Stromal cell of bone marrow (primary cell): ENCODE measurements around the gene ACTL7B.
"Not testable (repeated sequence)": the region's sequence is repeated elsewhere in the genome, so short reads cannot be mapped to it uniquely, and the experiment has no call there.

ENCODE experiments used
- DNase-seq: peaks from one replicate; pipeline ENCODE4 v3.0.0-alpha.2; 2012; ENCODE audit warnings: low read depth

ACTL7B gene

GRCh38 chr9:108842610-108843295 is 13.0 kb downstream of the ACTL7B start:
- DNase-seq, result no peak

DNA sequence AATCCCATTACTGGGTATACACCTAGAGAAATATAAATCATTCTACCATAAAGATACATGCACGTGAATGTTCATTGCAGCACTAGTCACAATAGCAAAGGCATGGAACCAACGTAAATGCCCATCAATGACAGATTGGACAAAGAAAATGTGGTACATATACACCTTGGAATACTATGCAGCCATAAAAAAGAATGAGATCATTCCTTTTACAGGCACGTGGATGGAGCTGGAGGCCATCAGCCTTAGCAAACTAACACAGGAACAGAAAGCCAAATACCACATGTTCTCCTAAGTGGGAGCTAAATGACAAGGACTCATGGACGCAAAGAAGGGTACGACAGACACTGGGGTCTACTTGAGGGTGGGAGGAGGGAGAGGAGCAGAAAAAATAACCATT is 16.2 kb downstream of the ACTL7B start:
- DNase-seq, result not testable (repeated sequence)

- DNase-seq, result no peak
Measured at GRCh38 chr9:108838017-108838416, 17.8 kb downstream of the ACTL7B start.

DNA sequence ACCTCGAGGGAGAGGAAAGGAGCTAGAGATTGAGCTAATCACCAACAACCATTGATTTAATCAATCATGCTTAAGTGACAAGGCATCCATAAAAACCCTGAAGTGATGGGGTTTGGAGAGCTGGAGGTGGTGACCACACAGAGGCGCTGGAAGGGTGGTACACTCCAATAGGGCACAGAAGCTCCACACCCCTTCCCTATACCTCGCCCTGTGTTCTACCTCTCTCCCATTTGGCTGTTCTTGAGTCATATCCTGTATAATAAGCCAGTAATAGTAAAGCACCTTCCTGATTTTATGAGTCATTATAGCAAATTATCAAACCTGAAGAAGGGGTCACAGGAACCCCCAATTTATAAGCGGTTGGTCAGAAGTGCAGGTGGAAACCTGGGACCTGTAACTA is 18.3 kb downstream of the ACTL7B start:
- no peak for DNase-seq

GRCh38 chr9:108836781-108837180 is 19.0 kb downstream of the ACTL7B start:
- DNase-seq, result no peak

- no peak for DNase-seq
Measured at GRCh38 chr9:108836319-108836718, 19.5 kb downstream of the ACTL7B start.

DNA sequence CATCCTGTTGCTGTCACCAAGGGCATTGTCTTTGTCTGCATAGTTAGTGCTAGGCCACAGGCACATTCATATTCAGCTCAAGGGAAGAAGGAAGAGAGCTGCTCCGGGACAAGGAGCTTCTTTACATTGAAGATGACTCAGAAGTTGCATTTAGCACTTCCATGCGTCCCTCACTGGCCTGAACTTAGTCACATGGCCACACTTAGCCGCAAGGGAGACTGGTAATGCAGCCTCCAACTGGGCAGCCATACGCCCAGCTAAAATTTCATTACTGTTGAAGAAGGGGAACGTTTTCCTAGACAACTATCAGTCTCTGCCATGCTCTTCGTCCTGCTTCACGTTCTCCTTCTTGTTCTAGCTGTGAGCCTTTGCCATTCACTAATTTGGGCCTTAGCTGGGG is 20.0 kb downstream of the ACTL7B start:
- no peak for DNase-seq

- no peak for DNase-seq
Measured at GRCh38 chr9:108834959-108835665, 20.7 kb downstream of the ACTL7B start.

DNA sequence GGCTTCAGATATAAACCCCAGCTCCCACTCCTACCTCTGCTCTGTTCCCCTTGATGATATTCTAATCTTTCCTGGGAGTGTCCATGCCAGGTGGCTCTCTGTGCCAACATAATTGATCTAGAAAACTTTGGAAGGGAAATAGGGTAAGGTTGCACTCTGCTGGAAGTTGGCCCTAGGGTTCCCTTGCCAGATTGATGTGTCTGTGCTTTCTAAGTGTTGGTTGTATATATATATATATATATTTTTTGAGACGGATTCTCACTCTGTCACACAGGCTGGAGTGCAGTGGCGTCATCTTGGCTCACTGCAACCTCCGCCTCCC is 23.6 kb downstream of the ACTL7B start:
- no peak for DNase-seq

DNA sequence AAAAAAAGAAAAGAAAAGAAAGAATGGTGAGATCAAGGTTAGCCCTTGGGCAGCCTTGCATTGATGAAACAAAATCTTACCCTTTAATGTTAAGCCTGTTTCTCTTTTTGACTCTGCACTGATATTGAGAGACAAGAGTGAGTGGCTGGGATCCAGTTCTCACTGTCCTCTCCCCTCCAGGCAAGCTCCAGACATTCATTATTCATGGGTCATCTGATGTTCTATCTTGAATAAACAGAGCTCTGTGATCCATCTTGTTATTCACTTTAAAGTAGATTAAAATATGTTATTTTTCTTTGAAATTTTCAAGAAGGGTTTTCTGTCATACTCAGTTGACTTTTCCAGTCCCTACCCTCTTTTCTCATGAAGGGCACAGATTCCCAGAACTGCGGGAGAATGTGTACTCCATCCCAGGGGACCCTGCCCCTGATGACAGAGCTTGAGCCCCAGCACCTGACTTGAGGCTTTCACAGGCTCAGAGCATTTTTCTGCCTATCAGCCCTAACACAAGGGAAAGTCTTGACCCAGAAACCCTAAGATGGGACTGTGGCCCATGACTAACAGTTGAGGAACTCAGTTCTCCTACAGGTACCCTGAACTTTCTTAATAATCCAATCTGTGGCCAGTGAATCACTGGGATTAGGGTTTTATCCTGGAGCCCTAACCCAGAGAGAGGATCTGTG is 24.1 kb downstream of the ACTL7B start:
- no peak for DNase-seq

DNA sequence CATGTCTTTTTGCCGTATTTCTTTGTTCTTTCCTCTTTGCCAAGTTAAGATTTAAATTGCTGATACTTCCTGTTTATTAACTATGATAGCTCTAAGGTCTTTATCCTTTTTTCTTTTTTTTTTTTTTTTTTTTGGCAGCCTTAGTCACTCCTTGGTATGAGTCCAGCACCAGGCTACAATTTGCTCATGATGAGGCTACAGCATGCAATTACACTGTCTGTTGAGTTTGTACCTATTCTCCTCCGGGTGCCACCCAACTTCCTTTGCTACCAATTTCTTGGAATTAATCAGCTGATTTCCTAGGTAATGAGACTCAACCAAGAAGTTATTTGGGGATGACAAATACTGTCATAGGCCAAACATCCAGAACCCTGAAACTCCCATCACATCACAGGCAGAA is 25.5 kb downstream of the ACTL7B start:
- no peak for DNase-seq

DNA sequence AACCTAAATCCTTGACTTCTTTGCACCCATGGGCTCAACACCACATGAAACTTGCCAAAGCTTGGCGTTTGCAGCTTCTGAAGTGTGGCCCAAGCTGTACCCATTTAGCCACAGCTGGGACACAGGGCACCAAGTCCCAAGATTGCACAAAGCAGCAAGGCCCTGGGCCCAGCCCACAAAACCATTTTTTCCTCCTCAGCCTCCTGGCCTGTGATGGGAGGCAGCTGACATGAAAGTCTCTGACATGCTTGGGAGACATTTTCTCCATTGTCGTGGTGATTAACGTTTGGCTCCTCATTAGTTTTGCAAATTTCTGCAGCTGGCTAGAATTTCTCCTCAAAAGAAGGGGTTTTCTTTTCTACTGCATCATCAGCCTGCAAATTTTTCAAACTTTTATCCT is 32.0 kb downstream of the ACTL7B start:
- no peak for DNase-seq

DNA sequence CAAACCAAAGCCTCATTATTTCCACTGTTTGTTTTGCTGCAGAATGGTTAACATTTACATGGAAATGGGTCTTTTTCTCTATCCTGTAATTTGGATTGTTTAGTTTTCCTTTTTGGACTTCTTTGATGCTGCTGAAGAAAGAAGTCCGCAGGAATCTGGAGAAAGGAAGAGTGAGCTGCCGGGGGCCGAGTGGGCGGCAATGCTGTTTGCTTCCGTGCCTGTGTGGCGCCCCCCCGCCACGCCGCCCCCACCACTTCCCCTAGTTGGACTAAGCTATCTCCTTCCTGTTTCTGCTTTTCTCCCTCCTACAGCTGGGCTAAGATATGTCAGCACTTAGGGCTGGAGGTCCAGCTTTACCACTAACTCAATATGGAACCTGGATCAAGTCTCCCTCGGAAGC is 39.7 kb downstream of the ACTL7B start:
- no peak for DNase-seq

GRCh38 chr9:108815156-108815555 is 40.6 kb downstream of the ACTL7B start:
- DNase-seq, result no peak

DNA sequence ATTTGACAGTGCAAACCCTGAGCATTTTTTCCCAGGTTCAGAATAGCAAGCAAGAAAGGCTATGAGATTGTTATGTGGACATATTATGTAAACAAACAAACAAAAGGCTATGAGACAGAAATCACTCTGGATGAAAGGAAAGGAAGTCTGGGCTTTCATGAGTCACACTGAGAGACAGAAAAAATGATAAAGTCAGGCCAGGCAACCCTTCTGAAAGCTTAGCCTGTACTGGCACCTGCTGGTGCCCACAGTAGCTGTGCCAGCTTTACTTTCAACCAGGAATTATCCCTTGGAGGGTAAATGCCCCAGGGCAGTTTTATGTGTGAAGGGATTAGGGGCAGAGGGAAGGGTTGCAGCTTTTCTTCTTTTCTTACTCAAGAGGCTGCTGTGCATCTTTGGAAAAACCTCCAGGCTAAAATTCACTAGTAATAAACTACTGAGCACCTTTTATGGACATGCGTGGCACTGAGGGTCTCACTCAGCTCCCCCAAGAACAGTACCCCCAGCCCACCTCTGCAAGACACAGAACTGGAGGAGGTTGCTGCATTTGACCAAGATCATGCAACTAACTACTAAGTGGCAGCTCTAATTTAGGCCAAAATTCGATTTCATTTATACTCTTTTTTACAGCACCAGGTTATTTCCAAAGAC is 41.7 kb downstream of the ACTL7B start:
- peak; percentile 49 for DNase-seq

DNA sequence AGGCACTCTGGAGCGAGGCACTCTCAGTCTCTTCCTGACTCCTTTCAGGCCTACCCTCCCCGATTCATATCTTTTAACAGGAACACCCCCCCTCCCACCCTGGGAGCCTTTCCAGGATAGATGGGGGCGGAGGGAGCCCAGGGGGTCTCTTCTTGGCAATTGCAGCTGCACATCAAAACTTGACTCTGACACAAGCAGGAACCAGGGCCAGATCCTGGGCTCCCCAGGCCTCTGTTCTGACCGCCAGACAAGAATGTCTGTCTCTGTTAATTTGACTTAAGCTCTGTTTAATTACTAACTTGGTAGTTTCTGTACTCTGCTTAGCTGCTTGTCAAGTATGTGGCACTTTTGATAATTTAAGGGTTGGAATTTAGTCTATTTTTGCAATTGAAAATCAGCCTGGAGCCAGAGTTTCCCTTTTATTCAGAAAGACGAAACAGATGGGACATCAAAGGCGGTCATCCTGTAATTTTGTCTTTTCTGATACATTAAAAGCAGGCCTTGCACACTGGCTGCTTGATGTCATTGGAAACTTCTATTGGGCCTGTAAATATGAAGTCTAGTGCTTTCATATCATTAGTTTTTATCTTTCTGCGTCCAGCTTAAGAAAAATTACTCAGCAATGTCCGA is 43.3 kb downstream of the ACTL7B start:
- no peak for DNase-seq

GRCh38 chr9:108811944-108812343 is 43.8 kb downstream of the ACTL7B start:
- DNase-seq, result no peak

GRCh38 chr9:108809269-108809668 is 46.5 kb downstream of the ACTL7B start:
- DNase-seq, result no peak
